Right kidney (tissue), 1 donor: ENCODE data around the gene RADIL.

ENCODE experiments used
- DNase-seq: peaks from one replicate; pipeline ENCODE4 v3.0.0-alpha.2; 2016

Gene RADIL

GRCh38 chr7:4754433-4755010 is 129.0 kb downstream of the RADIL start:
- DNase-seq = no peak

GRCh38 chr7:4753598-4754432 is 129.7 kb downstream of the RADIL start:
- peak; percentile 67 for DNase-seq

GRCh38 chr7:4751398-4751947 is 132.0 kb downstream of the RADIL start:
- DNase-seq = no peak

GRCh38 chr7:4749798-4750197 is 133.7 kb downstream of the RADIL start:
- no peak for DNase-seq

GRCh38 chr7:4749363-4749762 is 134.2 kb downstream of the RADIL start:
- no peak for DNase-seq
